Measurements from ENCODE around the gene SLC39A7. TPM values are rescaled to one million over a fixed set of nuclear protein-coding genes. Genes with fewer than 3 reads are reported as not detected.

The SLC39A7 gene
- total and polyA plus RNA-seq, 8 donors = 71.9 to 149 (median 100) TPM

DNA sequence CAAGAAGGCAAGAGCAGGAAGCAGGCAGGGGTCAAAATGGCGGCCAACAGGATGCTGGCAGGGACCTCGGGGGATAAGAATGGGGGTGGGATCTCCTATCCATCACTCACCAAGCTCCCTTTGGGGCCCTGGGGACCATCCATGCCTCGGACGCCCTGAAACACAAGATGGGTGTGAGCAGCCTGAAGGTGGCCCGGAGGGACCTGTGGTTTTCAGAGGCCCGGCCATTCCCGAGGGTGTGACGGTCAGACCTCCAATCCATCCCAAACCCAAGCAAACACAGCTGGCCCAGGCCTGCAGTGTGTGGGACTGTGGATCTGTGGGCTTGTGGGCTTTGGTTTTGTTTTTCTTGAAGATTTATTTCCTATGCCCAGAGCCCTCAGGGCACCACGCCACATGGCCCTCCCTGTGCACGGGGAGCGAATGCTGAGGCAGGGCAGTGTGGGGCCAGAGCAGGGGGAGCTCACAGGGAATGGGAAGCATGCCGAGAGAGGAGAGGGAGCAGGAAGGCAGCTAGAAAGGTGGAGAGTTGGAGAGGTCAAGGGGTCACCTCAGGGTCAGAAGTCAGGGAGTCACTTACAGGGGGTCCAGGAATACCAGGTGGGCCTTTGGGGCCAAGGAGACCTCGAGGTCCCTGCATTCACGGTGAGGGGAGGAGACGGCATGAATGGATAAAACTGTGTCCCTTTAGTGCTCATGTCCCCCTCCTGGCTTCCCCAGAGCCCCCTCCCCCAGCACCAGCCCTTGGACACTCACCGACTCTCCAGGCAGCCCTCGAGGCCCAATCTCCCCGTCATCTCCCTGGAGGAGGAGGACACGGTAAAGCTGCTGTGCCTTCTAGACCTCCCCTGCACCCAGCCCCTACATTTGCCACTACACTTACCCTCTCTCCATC is 22.9 kb upstream of the SLC39A7 start:
- ATAC-seq (no peak), DNase-seq (no peak)
- TF ChIP-seq, protein P1, sequence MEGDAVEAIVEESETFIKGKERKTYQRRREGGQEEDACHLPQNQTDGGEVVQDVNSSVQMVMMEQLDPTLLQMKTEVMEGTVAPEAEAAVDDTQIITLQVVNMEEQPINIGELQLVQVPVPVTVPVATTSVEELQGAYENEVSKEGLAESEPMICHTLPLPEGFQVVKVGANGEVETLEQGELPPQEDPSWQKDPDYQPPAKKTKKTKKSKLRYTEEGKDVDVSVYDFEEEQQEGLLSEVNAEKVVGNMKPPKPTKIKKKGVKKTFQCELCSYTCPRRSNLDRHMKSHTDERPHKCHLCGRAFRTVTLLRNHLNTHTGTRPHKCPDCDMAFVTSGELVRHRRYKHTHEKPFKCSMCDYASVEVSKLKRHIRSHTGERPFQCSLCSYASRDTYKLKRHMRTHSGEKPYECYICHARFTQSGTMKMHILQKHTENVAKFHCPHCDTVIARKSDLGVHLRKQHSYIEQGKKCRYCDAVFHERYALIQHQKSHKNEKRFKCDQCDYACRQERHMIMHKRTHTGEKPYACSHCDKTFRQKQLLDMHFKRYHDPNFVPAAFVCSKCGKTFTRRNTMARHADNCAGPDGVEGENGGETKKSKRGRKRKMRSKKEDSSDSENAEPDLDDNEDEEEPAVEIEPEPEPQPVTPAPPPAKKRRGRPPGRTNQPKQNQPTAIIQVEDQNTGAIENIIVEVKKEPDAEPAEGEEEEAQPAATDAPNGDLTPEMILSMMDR (IDR thresholded peaks at IDR 0.05) = no peak
- no peak overlapping the region for H3K27ac ChIP-seq
- intact Hi-C loops (cut with DNase I) = no loop called here
- no peaks in the 10 kb centered on the region for H3K4me1 ChIP-seq
- no peaks in the 10 kb centered on the region for H3K36me3 ChIP-seq
- H3K4me3 ChIP-seq = no peak overlapping the region
- H3K9me3 ChIP-seq = no peaks in the 10 kb centered on the region
- H3K27me3 ChIP-seq = no peaks in the 10 kb centered on the region

DNA sequence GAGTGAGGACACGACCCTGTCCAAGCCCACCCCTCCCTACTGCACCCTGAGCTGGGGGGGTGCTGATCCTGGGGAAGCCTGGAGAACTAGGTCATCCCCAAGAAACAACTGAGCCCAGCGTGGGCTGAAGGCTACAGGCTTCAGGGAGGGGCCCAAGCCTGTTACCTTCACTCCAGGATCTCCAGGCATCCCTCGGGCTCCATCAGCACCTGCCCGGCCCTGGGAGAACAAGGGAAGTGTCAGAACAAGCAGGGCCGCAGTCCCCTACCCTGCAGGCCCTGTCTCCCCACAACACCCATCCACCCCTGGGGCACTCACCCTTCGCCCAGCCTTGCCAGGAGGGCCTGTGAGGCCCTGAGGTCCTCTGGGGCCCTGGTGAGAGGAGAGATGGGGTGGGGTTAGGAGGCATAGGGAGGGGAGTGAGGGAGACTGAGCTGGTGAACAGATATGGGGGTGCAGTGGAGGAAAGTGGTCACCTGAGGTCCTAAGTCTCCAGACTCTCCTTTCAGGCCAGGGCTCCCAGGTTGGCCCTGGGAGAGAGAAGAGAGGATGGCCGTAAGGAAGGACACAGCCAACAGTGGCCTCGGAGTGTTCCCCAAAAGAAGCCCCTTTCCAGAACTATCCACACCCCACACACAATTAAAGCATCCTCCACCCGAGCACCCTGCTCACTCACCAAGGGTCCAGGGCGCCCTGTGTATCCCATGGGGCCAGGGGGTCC is 21.8 kb upstream of the SLC39A7 start:
- TF ChIP-seq, protein P1 (IDR thresholded peaks at IDR 0.05) = no peak
- peaks cover 0 to 8% of the 10 kb centered on the region in 2 donors for H3K4me1 ChIP-seq
- ATAC-seq = no peak
- H3K4me3 ChIP-seq = no peak overlapping the region
- no peak for DNase-seq
- no peaks in the 10 kb centered on the region for H3K27me3 ChIP-seq
- no peaks in the 10 kb centered on the region for H3K36me3 ChIP-seq
- intact Hi-C loops (cut with DNase I) = no loop called here
- H3K27ac ChIP-seq = no peak overlapping the region
- H3K9me3 ChIP-seq = peaks cover 0 to 6% of the 10 kb centered on the region in 2 donors

DNA sequence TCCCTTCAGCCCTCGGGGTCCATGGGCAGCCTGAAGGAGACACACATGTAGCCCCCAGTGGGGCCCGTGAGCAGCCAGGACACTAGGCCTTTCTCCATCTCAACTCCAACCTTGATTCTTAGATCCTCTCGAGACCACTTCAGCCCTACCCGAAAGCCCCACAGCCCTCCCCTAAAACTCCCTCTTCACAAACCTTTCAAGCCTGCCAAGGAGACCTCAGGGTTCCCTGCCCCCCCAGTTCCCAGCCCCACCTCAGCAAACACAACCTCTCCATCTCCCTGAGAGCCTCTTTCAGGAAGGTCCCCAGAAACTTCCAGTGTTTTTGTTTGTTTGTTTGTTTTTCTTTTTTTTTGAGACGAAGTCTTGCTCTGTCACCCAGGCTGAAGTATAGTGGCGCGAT is 19.5 kb upstream of the SLC39A7 start:
- ATAC-seq (no peak), DNase-seq (no peak)
- no peaks in the 10 kb centered on the region for H3K36me3 ChIP-seq
- peaks cover 0 to 8% of the 10 kb centered on the region in 2 donors for H3K4me1 ChIP-seq
- intact Hi-C loops (cut with DNase I) = no loop called here
- TF ChIP-seq, protein P1 (IDR thresholded peaks at IDR 0.05) = no peak
- H3K4me3 ChIP-seq = no peak overlapping the region
- H3K27ac ChIP-seq = no peak overlapping the region
- H3K9me3 ChIP-seq = peaks cover 0 to 6% of the 10 kb centered on the region in 2 donors
- peaks cover 0 to 7% of the 10 kb centered on the region in 2 donors for H3K27me3 ChIP-seq

DNA sequence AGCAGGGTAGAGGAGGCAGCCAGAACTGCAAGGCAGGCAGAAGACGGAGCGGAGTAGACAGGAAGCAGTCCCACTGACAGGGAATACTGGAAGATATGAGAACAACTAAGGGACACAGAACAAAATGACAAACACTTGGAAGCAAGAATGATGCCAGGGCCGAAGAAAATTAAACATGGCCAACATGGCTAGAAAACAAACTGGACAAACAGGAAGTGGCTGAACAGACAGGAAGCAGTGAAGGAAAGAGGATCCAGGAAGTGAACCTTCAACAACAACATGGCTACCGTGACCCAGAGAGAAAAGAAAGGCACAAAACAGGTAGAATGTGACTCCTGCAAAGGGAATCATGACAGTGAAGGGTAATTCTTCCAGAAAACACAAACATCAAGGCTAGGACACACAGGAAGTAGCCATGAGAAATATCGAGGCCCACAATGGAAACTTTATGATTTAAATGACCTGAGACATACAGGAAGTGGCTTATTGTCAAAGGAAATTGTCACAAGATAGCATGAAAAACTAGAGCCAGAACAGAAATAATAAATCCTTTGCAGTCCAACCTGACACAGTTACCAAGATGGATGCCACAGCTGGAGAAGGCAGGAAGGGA is 17.5 kb upstream of the SLC39A7 start:
- DNase-seq (no peak), ATAC-seq (no peak)
- Histone ChIP-seq H3K36me3 (no peaks in the 10 kb centered on the region), H3K27me3 (peaks cover 0 to 7% of the 10 kb centered on the region in 2 donors), H3K4me1 (peaks cover 0 to 8% of the 10 kb centered on the region in 2 donors), H3K27ac (peak overlapping the region in 1 of 2 donors; percentile 45), H3K4me3 (no peak overlapping the region), H3K9me3 (peaks cover 0 to 6% of the 10 kb centered on the region in 2 donors)
- TF ChIP-seq, protein P1 (IDR thresholded peaks at IDR 0.05) = no peak
- intact Hi-C loops (cut with DNase I) = no loop called here
